Mammary epithelial cell (primary cell): ENCODE measurements around the gene IQSEC1.

Source experiments
- EZH2 ChIP-seq: IDR thresholded peaks from 2 replicates; pipeline ENCODE4 v1.6.1; 2012; ENCODE audit warnings: low read length, inconsistent platforms, borderline replicate concordance
- TF ChIP-seq, protein P1 (sequence below), 2 donors: IDR thresholded peaks in 1 of 2; conservative IDR thresholded peaks in 1 of 2; 2 replicates each; pipeline ENCODE4 v1.5.1; 2011 to 2012; ENCODE audit warnings: inconsistent platforms in 2 of 2, low read length in 2 of 2, mild to moderate bottlenecking in 2 of 2, control low read depth in 1 of 2, low read depth in 1 of 2; ENCODE audit not compliant: insufficient read depth in 1 of 2; ENCODE audit errors: extremely low read depth in 1 of 2

- TF ChIP-seq, protein P1, sequence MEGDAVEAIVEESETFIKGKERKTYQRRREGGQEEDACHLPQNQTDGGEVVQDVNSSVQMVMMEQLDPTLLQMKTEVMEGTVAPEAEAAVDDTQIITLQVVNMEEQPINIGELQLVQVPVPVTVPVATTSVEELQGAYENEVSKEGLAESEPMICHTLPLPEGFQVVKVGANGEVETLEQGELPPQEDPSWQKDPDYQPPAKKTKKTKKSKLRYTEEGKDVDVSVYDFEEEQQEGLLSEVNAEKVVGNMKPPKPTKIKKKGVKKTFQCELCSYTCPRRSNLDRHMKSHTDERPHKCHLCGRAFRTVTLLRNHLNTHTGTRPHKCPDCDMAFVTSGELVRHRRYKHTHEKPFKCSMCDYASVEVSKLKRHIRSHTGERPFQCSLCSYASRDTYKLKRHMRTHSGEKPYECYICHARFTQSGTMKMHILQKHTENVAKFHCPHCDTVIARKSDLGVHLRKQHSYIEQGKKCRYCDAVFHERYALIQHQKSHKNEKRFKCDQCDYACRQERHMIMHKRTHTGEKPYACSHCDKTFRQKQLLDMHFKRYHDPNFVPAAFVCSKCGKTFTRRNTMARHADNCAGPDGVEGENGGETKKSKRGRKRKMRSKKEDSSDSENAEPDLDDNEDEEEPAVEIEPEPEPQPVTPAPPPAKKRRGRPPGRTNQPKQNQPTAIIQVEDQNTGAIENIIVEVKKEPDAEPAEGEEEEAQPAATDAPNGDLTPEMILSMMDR (conservative IDR thresholded peaks at IDR 0.05 in 1 of 2, IDR thresholded peaks at IDR 0.05 in 1 of 2; ENCODE audit: extremely low read depth in 1 of 2, insufficient read depth in 1 of 2, low read depth in 1 of 2, low read length in 2 of 2), result no peak
- no peak for TF ChIP-seq EZH2
These were observed 139.3 kb downstream of the IQSEC1 start for GRCh38 chr3:12933901-12934300.
